GM12878 (cell line): ENCODE measurements around the gene ABCC1. TPM values are rescaled to one million over a fixed set of nuclear protein-coding genes. Genes with fewer than 3 reads are reported as not detected.

ENCODE experiments used
- ATAC-seq: fragments of 200-7000 bp; cut with Tn5 transposase; 3 replicates; pipeline ENCODE4 v1.9.1; 2020; ENCODE audit warnings: mild to moderate bottlenecking, moderate library complexity
- BruUV-seq: library from RNA; stranded (reverse); fragments of 400-500 nt; replicated peaks from 2 replicates; lab custom pipeline; 2021; lab: Mats Ljungman, UMichigan
- CTCF ChIA-PET: fragments of 300-600 bp; sonication (Branson Sonifier 250); formaldehyde crosslinking; extraction: SDS; loops from one replicate; lab custom pipeline; 2021; ENCODE audit warnings: inconsistent platforms; lab: Yijun Ruan, JAX
- POLR2A ChIA-PET: fragments of 350-600 bp; formaldehyde crosslinking; extraction: SDS; loops from one replicate; lab custom pipeline; 2021; ENCODE audit warnings: inconsistent platforms; lab: Charles Lee
- RAD21 ChIA-PET: fragments of 300-600 bp; sonication (Branson Sonifier 250); formaldehyde crosslinking; loops from one replicate; lab custom pipeline; 2023; ENCODE audit warnings: antibody characterized with exemption; ENCODE audit not compliant: unreplicated experiment; lab: Charles Lee
- SMC1A ChIA-PET: fragments of 300-600 bp; sonication (Branson Sonifier 250); formaldehyde crosslinking; loops from one replicate; lab custom pipeline; 2023; ENCODE audit not compliant: unreplicated experiment, uncharacterized antibody; lab: Charles Lee
- DNase-seq: peaks from one replicate; pipeline ENCODE4 v3.0.0-alpha.2; 2011; ENCODE audit warnings: low read depth, low spot score
- FAIRE-seq: peaks from 3 replicates; lab custom pipeline; 2011; peaks lifted over from hg19 to GRCh38; lab: Jason Lieb, UNC
- H2AFZ ChIP-seq: 2 replicates; pipeline ENCODE4 v1.6.0; 2011; ENCODE audit warnings: low read depth, low read length, control low read depth; ENCODE audit not compliant: control insufficient read depth
- H3K27ac ChIP-seq: 2 replicates; pipeline ENCODE4 v1.5.1; 2011; ENCODE audit warnings: control low read depth; ENCODE audit not compliant: control insufficient read depth, insufficient read depth
- H3K27me3 ChIP-seq, 2 experiments: replicated peaks in 1 of 2; 2 replicates each; pipeline versions ENCODE4 v1.6.0 to v1.6.1; 2011; ENCODE audit warnings: low read length in 1 of 2; ENCODE audit not compliant: control insufficient read depth in 2 of 2, insufficient read depth in 2 of 2
- H3K36me3 ChIP-seq, 2 experiments: 2 replicates each; pipeline ENCODE4 v1.5.1; 2011; ENCODE audit warnings: low read length in 1 of 2; ENCODE audit not compliant: control insufficient read depth in 2 of 2, insufficient read depth in 2 of 2
- H3K4me1 ChIP-seq: 2 replicates; pipeline ENCODE4 v1.6.1; 2011; ENCODE audit warnings: mild to moderate bottlenecking, low read length, moderate library complexity, mixed read lengths; ENCODE audit not compliant: control insufficient read depth, insufficient read depth
- H3K4me2 ChIP-seq: 2 replicates; pipeline ENCODE4 v1.6.0; 2011; ENCODE audit warnings: control low read depth; ENCODE audit not compliant: control insufficient read depth, insufficient read depth
- H3K4me3 ChIP-seq: fragments of 200-600 bp; sonication (generic); 2 replicates; pipeline ENCODE4 v1.5.1; 2016
- H3K79me2 ChIP-seq: 2 replicates; pipeline ENCODE4 v1.6.0; 2011; ENCODE audit warnings: low read length; ENCODE audit not compliant: control insufficient read depth, insufficient read depth
- H3K9ac ChIP-seq: 2 replicates; pipeline ENCODE4 v1.8.0; 2011; ENCODE audit warnings: low read length, control low read depth, mixed read lengths; ENCODE audit not compliant: control insufficient read depth, insufficient read depth
- H3K9me3 ChIP-seq: replicated peaks from 3 replicates; pipeline ENCODE4 v1.5.1; 2011; ENCODE audit warnings: mild to moderate bottlenecking, low read length; ENCODE audit not compliant: control insufficient read depth, insufficient read depth
- H4K20me1 ChIP-seq: 2 replicates; pipeline ENCODE4 v1.6.0; 2011; ENCODE audit not compliant: control insufficient read depth, insufficient read depth
- BCL3 ChIP-seq: IDR thresholded peaks from 2 replicates; pipeline ENCODE4 v1.6.1; 2011; ENCODE audit warnings: borderline replicate concordance, low read depth, mild to moderate bottlenecking, moderate library complexity, low read length; ENCODE audit not compliant: insufficient read depth, poor library complexity, severe bottlenecking
- EED ChIP-seq: sonication (generic); IDR thresholded peaks from 2 replicates; pipeline ENCODE4 v1.6.1; 2016; ENCODE audit warnings: antibody characterized with exemption, low read depth
- MAX ChIP-seq: IDR thresholded peaks from 2 replicates; pipeline ENCODE4 v1.6.1; 2012; ENCODE audit warnings: low read depth, low read length, improper control_type of control experiment
- PRDM15 ChIP-seq: fragments of 450-650 bp; formaldehyde crosslinking; IDR thresholded peaks from 2 replicates; pipeline ENCODE4 v1.4.0; 2020; ENCODE audit warnings: mild to moderate bottlenecking, moderate library complexity
- REST ChIP-seq: IDR thresholded peaks from 2 replicates; pipeline ENCODE4 v1.6.1; 2012; ENCODE audit warnings: mild to moderate bottlenecking, low read depth, low read length
- SUPT20H ChIP-seq: IDR thresholded peaks from 2 replicates; pipeline ENCODE4 v1.6.1; 2011; ENCODE audit warnings: low read depth, mild to moderate bottlenecking, low read length, moderate library complexity, borderline replicate concordance; ENCODE audit not compliant: control insufficient read depth
- TCF7 ChIP-seq: IDR thresholded peaks from 2 replicates; pipeline ENCODE4 v1.6.1; 2014; ENCODE audit warnings: antibody characterized with exemption, borderline replicate concordance
- ZNF592 ChIP-seq: fragments of 450-650 bp; IDR thresholded peaks from 2 replicates; pipeline ENCODE4 v1.6.1; 2017; ENCODE audit warnings: mild to moderate bottlenecking, moderate library complexity
- WGBS: methylation state at CpG from one replicate; pipeline ENCODE4 v1.1.6; 2016; ENCODE audit warnings: low lambda C conversion rate; ENCODE audit not compliant: insufficient replicate concordance, insufficient coverage; ENCODE audit errors: missing lambda C conversion rate; 5-methylcytosine and 5-hydroxymethylcytosine counted together
- in situ Hi-C: fragments of 300-500 bp; cut with MboI; formaldehyde crosslinking; loops from 9 replicates; pipeline ENCODE4 v1.14.3; 2018; ENCODE audit warnings: mixed read lengths
- intact Hi-C: fragments of 100-400 bp; cut with micrococcal nuclease; formaldehyde crosslinking; loops from one replicate; pipeline ENCODE4 v1.14.2; 2022; ENCODE audit not compliant: unreplicated experiment
- polyA plus RNA-seq, 11 experiments: library from polyadenylated mRNA; depleted of rRNA in 4 of 11; unstranded in 6 of 11; stranded (reverse) in 5 of 11; fragments of >200 nt; fragmentation: Nextera tagmentation in 4 of 11; fragmentation: Illumina TruSeq in 1 of 11; extraction: Ambion mirVana in 4 of 11; extraction: Trizol in 1 of 11; gene quantifications; 1 replicate in 1 of 11; 2 replicates in 10 of 11; pipeline versions ENCODE4 v1.2.1 to v1.2.3, GENCODE V29; 2011 to 2016; ENCODE audit warnings: inconsistent platforms in 2 of 11, missing spikeins in 2 of 11, low read depth in 1 of 11
- total RNA-seq, 4 experiments: library from RNA; depleted of rRNA in 3 of 4; stranded (reverse); fragments of >200 nt in 3 of 4; fragmentation: Illumina TruSeq in 1 of 4; extraction: Trizol in 1 of 4; gene quantifications; 2 replicates each; pipeline versions ENCODE4 v1.2.1 to v1.2.3, GENCODE V29; 2013 to 2021

Gene ABCC1
- total and polyA plus RNA-seq, 10 of the 15 experiments (the other 5 are each of a cell fraction or from before 2014, with no cell fraction given) = 3.2 to 44.6 (median 14.5) TPM

- ATAC-seq (no peak), FAIRE-seq (no peak), DNase-seq (no peak)
- BruUV-seq = no TSS peak
- H3K4me1 ChIP-seq = no peaks in the 10 kb centered on the region
- H3K4me2 ChIP-seq = no peak overlapping the region
- no peak overlapping the region for H3K9ac ChIP-seq
- ChIA-PET POLR2A (interaction anchor here (0.6 kb wide), 2 partner anchors 49 to 51 kb away, joined by 3 to 4 read pairs; no protein-coding TSS in a partner anchor), CTCF (interaction anchor here (0.5 kb wide), 1 partner anchor 650 kb away, joined by 3 read pairs; no protein-coding TSS in a partner anchor), SMC1A (interaction anchor here (1.3 kb wide), 1 partner anchor 178 kb away, joined by 3 read pairs; no protein-coding TSS in a partner anchor), RAD21 (interaction anchor here (0.7 kb wide), 1 partner anchor 539 kb away, joined by 3 read pairs; no protein-coding TSS in a partner anchor)
- intact Hi-C loops (no loop called here), in situ Hi-C loops (no loop called here)
- no peak overlapping the region for H2AFZ ChIP-seq
- no peaks in the 10 kb centered on the region for H3K79me2 ChIP-seq
- no peak overlapping the region for H3K27ac ChIP-seq
- H3K4me3 ChIP-seq = no peak overlapping the region
- no peaks in the 10 kb centered on the region for H3K27me3 ChIP-seq
- WGBS = 82% methylated on average over 3 of the region's 3 CpGs
- H4K20me1 ChIP-seq = no peaks in the 10 kb centered on the region
- peaks cover 19 to 45% of the 10 kb centered on the region in 2 experiments for H3K36me3 ChIP-seq
- H3K9me3 ChIP-seq = no peaks in the 10 kb centered on the region
- TF ChIP-seq REST (no peak), MAX (no peak), BCL3 (no peak), PRDM15 (no peak), SUPT20H (no peak), TCF7 (no peak), EED (no peak), ZNF592 (no peak)
Measured at GRCh38 chr16:16052916-16053315, 103.5 kb downstream of the ABCC1 start.
